Measurements from ENCODE around the gene GOLGA6A. TPM values are rescaled to one million over a fixed set of nuclear protein-coding genes. Genes with fewer than 3 reads are reported as not detected.
A peak's percentile ranks its signal among the peaks of the same experiment; 100 is the strongest.
"Not testable (repeated sequence)": the region's sequence is repeated elsewhere in the genome, so short reads cannot be mapped to it uniquely, and the experiment has no call there.

The GOLGA6A gene
- total and polyA plus RNA-seq, 2 of the 8 experiments (the other 6 are each of a cell fraction or from before 2014, with no cell fraction given): 0.80 to 1.0 TPM

DNA sequence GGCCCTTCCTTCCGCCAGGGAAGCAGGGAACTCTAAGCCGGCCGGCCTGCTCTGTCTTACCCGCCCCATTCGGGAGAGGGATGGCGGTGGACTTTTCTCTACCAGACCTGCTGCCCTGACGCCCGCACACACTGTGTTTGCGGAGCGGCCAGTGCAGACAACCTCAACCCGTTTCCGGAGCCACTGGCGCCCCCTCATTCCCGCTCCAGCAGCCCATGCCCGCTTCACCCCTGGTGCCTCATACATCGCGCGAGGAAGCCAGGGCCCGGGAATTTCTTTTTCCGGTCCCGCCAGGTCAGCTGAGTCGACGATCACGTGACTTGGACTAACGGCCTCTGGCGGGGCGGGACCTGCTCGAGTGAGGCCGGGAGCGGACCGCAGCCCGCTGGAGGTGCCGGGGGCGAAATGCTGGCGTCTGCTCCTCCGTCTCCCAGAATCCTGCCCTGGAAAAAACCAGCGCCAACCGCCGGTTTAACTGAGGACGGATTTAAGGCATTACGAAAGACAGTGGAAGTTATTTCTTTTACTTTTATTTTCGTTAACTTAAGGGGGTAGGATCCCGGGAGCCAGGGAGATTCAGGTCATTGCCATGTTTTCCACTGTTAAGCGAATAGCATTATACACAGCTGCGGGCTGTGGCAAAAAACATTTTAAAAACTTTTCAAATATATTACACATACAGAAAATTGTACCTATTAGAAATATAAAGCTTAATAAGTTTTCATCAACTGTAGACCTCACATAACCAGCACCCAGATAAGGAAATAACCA lies 17.8 kb upstream of the GOLGA6A start:
- H2BK12ac ChIP-seq (ENCODE audit: low read depth, low read length); H3K56ac ChIP-seq (replicated peaks; ENCODE audit: insufficient read length, low read depth, low read length); H2BK15ac ChIP-seq (ENCODE audit: low read length); H3K79me1 ChIP-seq (ENCODE audit: low read depth, low read length); H3K4me1 ChIP-seq (replicated peaks in 1 of 4; ENCODE audit: control insufficient read depth in 3 of 4, insufficient read depth in 4 of 4, low read length in 3 of 4); H3K9me3 ChIP-seq (ENCODE audit: insufficient read depth in 2 of 2, low read depth in 1 of 2, low read length in 1 of 2); H3K79me2 ChIP-seq (ENCODE audit: control insufficient read depth in 1 of 2, insufficient read depth in 2 of 2, low read length in 2 of 2); H4K91ac ChIP-seq (replicated peaks; ENCODE audit: insufficient read length, low read length); H3K27ac ChIP-seq (ENCODE audit: low read depth, low read length); H3K18ac ChIP-seq (ENCODE audit: extremely low read depth, low read length); H4K5ac ChIP-seq (ENCODE audit: insufficient read length, low read depth, low read length); H2BK5ac ChIP-seq (ENCODE audit: low read depth, low read length); CTCF ChIA-PET (ENCODE audit: partially characterized antibody); H3K14ac ChIP-seq (ENCODE audit: insufficient read length); H3K27me3 ChIP-seq (replicated peaks in 1 of 4; ENCODE audit: control insufficient read depth in 3 of 4, extremely low read depth in 1 of 4, insufficient read depth in 3 of 4, low read length in 3 of 4); H3K23me2 ChIP-seq (ENCODE audit: low read depth, low read length); H2AFZ ChIP-seq (ENCODE audit: low read length); H3K36me3 ChIP-seq (ENCODE audit: control insufficient read depth in 2 of 4, insufficient read depth in 4 of 4, low read length in 3 of 4); H2BK120ac ChIP-seq (replicated peaks; ENCODE audit: low read depth, low read length); POLR2A ChIA-PET (ENCODE audit: partially characterized antibody); H2BK20ac ChIP-seq (ENCODE audit: low read length); FAIRE-seq; H3K9ac ChIP-seq (replicated peaks in 1 of 4; ENCODE audit: extremely low read depth in 1 of 4, low read depth in 3 of 4, low read length in 3 of 4); H4K20me1 ChIP-seq (replicated peaks in 1 of 2; ENCODE audit: control insufficient read depth in 1 of 2, insufficient read depth in 2 of 2, low read length in 2 of 2); H3K4ac ChIP-seq (replicated peaks; ENCODE audit: insufficient read length, low read depth, low read length); H3K23ac ChIP-seq (ENCODE audit: insufficient read length); H2AK5ac ChIP-seq (ENCODE audit: low read depth, low read length): not testable (repeated sequence)
- DNase-seq (ENCODE audit: low read depth in 1 of 2, low spot score in 2 of 2): peak; percentile 46 to 92
- Histone ChIP-seq H3K4me2 (ENCODE audit: insufficient read depth in 1 of 2, low read depth in 2 of 2, low read length in 2 of 2) (peak overlapping the region in 1 of 2 experiments; percentile 62; a peak in 2 of 4 replicates), H3K4me3 (ENCODE audit: extremely low read depth in 1 of 4, insufficient read depth in 2 of 4, low read depth in 3 of 4, low read length in 4 of 4) (peak overlapping the region; percentile 25 to 55 (median 29); a peak in 6 of 8 replicates), H4K8ac (ENCODE audit: extremely low read depth, insufficient read depth, low read length) (peak overlapping the region; percentile 99; the same call in 1 of the 2 replicates)
- WGBS, 2 experiments (ENCODE audit: extremely low coverage in 1 of 2, insufficient coverage in 1 of 2, insufficient read length in 1 of 2, insufficient replicate concordance in 2 of 2, low coverage in 1 of 2, low lambda C conversion rate in 2 of 2, missing lambda C conversion rate in 1 of 2): 2% methylated on average over 15 of the region's 45 CpGs; no CpG with 5 or more reads in 1 of the 2 experiments
- TF ChIP-seq NANOG (IDR thresholded peaks at IDR 0.05; ENCODE audit: insufficient read depth, low read depth, low read length, poor library complexity, severe bottlenecking) (peak; percentile 46), POLR2A (IDR thresholded peaks at IDR 0.05; ENCODE audit: control extremely low read depth in 1 of 2, low read depth in 2 of 2, low read length in 2 of 2) (peak in 1 of 2 experiments; percentile 52; a peak in 2 of 3 replicates), TBP (IDR thresholded peaks at IDR 0.05; ENCODE audit: low read depth, low read length) (peak; percentile 46; the same call in 1 of the 2 replicates), SIN3A (conservative IDR thresholded peaks at IDR 0.05 in 1 of 2, IDR thresholded peaks at IDR 0.05 in 1 of 2; ENCODE audit: low read depth in 1 of 2, low read length in 2 of 2) (peak; percentile 61 to 62; a peak in 1 of 4 replicates), CHD2 (IDR thresholded peaks at IDR 0.05; ENCODE audit: low read length) (peak; percentile 74), BRCA1 (IDR thresholded peaks at IDR 0.05; ENCODE audit: low read depth, low read length) (peak; percentile 36; the same call in 1 of the 2 replicates), GTF2F1 (IDR thresholded peaks at IDR 0.05; ENCODE audit: borderline replicate concordance, low read depth, low read length) (peak; percentile 59; the same call in 1 of the 2 replicates), TEAD4 (IDR thresholded peaks at IDR 0.05; ENCODE audit: low read depth, low read length) (0 out of 2 replicates have a peak, but pooled peaks have one; percentile 23)
- TF ChIP-seq, protein P1, sequence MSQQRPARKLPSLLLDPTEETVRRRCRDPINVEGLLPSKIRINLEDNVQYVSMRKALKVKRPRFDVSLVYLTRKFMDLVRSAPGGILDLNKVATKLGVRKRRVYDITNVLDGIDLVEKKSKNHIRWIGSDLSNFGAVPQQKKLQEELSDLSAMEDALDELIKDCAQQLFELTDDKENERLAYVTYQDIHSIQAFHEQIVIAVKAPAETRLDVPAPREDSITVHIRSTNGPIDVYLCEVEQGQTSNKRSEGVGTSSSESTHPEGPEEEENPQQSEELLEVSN (IDR thresholded peaks at IDR 0.05): peak; percentile 90
- TF ChIP-seq, protein P2, sequence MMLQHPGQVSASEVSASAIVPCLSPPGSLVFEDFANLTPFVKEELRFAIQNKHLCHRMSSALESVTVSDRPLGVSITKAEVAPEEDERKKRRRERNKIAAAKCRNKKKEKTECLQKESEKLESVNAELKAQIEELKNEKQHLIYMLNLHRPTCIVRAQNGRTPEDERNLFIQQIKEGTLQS (IDR thresholded peaks at IDR 0.05; ENCODE audit: insufficient read depth, low read depth, low read length): peak; percentile 89
- TF ChIP-seq, protein P3, sequence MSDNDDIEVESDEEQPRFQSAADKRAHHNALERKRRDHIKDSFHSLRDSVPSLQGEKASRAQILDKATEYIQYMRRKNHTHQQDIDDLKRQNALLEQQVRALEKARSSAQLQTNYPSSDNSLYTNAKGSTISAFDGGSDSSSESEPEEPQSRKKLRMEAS (IDR thresholded peaks at IDR 0.05): peak; percentile 76

Data from H1 (cell line).